ENCODE data around the gene TXNIP.
"Not testable (repeated sequence)": the region's sequence is repeated elsewhere in the genome, so short reads cannot be mapped to it uniquely, and the experiment has no call there.

Gene TXNIP, protein sequence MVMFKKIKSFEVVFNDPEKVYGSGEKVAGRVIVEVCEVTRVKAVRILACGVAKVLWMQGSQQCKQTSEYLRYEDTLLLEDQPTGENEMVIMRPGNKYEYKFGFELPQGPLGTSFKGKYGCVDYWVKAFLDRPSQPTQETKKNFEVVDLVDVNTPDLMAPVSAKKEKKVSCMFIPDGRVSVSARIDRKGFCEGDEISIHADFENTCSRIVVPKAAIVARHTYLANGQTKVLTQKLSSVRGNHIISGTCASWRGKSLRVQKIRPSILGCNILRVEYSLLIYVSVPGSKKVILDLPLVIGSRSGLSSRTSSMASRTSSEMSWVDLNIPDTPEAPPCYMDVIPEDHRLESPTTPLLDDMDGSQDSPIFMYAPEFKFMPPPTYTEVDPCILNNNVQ

GRCh38 chr1:145996433-145997015 is at the start of gene TXNIP:
TSS of gene TXNIP (minus strand) at chr1:145996579. CDS start at chr1:145996266, 313 bp downstream.
- DNase-seq = peak; percentile 99

DNA sequence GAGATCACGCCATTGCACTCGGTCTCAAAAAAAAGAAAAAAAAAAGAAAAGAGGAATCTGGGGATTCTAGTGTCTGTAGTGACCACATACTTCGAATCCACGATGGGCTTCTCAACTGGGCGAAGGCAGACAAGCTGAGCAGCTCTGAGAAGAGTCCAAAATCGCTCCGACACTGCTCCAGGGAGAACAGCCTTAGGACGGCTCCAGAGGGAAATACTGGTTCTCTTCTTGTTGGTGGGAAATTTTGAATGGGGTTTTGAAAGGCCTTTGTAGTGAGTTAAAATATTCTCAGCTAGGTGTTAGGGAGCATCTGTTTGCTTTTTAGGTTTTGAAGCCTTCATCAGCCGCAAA is 43.4 kb upstream of the TXNIP start:
- peak; percentile 69 for DNase-seq

- peak; percentile 91 for DNase-seq
Observed at GRCh38 chr1:146036965-146037646, 40.7 kb upstream of the TXNIP start.

GRCh38 chr1:146036241-146036964 is 40.0 kb upstream of the TXNIP start:
- peak; percentile 76 for DNase-seq

DNA sequence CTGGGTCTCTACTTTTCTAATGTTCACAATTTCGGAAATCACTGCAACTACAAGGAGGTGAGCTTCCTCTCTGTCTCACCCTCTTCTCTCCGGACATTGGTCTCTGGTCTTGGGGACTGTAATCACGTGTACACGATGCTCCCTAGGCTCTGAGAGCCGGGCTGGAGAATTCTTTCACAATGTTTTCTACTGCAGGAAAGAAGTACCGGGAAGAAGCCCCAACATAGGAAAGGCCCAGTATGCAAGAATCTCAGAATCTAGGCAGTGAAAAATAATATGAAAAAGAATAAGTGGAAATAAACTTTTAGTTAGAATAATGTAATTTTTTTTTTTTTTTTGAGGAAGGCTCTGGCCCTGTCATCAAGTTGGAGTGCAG is 38.7 kb upstream of the TXNIP start:
- DNase-seq = peak; percentile 67

DNA sequence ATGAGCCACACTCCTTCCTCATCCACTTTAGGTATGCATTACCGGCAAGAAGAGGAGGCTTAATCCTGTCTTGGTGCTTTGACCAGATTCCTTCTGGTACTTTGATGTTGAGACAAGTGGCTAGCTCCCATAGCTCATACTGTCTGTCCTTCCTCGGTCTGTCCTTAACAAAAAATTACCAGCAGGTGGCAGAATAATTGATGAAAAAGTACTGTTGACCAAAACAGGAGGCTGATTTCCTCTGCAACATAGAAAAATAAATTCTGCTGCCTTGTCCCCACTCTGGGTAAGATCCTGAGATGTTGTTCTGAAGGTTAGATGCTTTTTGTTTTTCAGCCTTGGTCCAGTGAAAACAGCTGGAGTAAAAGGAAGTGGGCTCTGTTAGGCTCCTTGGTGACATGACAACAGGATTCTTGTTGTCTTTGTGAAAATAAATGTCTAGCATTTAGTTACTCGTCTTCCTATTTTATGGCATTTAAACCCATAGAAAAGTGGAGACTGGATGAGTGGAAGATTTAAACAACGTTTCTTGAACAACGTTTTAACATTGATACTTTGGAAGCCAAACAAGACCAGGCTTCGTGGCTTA is 36.3 kb upstream of the TXNIP start:
- DNase-seq = peak; percentile 58

GRCh38 chr1:146031476-146031875 is 35.1 kb upstream of the TXNIP start:
- no peak for DNase-seq

GRCh38 chr1:146029117-146029516 is 32.7 kb upstream of the TXNIP start:
- no peak for DNase-seq

- not testable (repeated sequence) for DNase-seq
Observed at GRCh38 chr1:146026650-146027049, 30.3 kb upstream of the TXNIP start.

DNA sequence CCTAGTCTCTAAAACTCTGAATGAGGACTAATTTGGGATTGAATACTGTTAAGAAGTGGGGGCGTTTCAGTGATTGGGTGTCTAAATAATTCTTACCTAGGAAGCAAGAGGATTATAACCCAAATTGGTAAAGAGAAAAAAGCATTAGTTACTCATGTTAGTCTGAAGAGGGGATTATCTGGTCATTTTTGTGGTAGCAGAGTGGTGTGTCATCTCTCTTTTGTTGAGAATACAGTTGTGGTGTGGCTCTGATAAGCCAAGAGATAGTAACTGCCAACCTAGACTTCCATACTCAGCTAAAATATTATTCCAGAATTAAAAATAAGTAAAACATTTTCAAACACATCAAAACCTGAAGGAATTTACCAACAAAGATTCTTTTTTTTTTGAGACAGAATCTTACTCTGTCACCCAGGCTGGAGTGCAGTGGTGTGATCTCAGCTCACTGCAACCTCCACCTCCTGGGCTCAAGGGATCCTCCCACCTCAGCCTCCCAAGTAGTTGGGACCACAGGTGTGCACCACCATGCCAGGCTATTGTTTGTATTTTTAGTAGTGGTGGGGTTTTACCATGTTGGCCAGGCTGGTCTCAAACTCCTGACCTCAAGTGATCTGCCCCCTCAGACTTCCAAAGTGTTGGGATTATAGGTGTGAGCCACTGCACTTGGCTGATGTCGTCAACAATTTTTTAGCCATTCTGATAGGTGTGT is 29.6 kb upstream of the TXNIP start:
- not testable (repeated sequence) for DNase-seq

DNA sequence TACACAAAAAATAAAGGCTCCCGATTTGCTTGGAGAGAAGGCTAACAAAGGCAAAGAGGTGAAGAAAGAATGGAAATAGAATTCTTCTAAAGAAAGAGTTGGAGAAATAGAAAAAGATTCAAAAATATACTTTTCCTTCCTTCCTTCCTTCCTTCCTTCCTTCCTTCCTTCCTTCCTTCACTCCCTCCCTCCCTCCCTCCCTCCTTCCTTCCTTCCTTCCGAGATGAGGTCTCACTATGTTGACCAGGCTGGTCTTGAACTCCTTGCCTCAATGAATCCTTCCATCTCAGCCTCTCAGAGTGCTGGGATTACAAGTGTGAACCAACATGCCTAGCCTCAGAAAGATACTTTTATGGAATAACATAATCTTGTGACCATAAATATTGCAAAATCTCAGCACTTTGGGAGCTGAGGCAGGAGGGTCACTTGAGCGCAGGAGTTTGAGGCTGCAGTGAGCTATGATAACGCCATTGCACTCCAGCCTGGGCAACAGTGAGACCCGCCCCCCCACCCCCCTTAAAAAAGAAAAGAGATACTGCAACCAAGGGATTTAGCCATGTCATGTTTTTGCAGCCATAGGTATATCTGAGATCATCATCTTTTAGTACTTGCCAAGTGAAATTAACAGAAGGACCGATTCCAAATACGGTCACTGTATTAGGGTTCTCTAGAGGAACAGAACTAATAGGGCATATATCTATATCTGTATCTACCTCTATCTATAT is 26.2 kb upstream of the TXNIP start:
- DNase-seq = no peak

DNA sequence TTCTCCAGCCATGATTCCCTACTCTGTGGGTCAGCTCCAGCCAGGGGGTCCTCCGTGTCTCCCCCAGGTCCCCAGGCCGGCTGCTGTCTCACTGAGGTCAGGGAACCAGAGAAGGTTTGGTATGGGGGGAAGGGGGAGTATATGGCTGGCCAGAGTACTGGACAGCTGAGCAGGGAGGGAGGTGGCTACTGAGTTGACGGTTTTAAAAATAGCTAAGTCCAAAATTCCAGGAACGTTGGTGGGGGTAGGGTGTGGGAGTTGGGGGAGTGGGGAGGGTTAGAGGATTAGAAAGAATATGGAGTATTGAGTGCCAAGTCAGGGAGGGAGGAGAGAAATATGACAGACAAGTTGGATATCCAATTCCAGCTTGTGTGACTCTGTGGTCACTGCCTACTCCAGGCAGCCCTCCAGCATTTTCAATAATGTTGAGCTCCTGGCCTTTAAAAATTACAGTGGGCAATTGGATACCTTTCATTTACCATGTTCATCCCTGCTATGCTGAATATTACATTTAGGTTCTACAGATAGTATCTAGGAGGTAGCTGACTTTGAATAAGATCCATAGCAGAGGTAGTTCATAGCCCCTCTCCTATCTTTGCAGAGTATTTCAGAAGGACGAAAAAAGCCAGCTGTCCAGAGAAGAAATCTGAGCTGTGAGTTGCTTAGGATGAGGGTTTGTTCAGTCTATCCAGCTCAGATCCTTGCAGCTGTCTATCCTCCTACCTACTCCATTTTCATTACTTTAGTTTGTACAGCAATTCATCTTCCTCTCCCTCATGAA is 25.4 kb upstream of the TXNIP start, which contains the start of gene HJV:
Gene HJV (minus strand): TSS at position 114 of the 781 bp plus-strand sequence. CDS start 1,504 bp downstream, outside the sequence.
- no peak for DNase-seq

DNA sequence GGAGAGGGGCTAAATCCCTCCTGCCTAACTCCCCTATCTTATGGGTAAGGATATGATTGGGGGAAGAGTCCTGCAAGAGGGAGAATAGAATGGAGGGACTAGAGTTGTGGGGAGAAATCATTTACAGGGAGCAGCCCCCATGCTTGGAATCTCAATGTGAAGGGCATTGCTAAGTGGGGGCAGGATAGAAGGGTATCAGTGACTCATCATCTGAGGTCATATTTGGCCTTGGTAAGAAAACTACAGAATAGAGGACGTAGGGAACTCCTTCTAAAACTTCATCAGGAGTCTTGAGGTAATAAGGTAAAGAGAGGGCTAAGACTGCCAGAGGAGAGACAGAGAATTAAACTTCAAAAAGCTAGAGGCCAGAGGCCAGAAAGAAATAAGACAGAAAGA is 24.7 kb upstream of the TXNIP start:
- DNase-seq = no peak

DNA sequence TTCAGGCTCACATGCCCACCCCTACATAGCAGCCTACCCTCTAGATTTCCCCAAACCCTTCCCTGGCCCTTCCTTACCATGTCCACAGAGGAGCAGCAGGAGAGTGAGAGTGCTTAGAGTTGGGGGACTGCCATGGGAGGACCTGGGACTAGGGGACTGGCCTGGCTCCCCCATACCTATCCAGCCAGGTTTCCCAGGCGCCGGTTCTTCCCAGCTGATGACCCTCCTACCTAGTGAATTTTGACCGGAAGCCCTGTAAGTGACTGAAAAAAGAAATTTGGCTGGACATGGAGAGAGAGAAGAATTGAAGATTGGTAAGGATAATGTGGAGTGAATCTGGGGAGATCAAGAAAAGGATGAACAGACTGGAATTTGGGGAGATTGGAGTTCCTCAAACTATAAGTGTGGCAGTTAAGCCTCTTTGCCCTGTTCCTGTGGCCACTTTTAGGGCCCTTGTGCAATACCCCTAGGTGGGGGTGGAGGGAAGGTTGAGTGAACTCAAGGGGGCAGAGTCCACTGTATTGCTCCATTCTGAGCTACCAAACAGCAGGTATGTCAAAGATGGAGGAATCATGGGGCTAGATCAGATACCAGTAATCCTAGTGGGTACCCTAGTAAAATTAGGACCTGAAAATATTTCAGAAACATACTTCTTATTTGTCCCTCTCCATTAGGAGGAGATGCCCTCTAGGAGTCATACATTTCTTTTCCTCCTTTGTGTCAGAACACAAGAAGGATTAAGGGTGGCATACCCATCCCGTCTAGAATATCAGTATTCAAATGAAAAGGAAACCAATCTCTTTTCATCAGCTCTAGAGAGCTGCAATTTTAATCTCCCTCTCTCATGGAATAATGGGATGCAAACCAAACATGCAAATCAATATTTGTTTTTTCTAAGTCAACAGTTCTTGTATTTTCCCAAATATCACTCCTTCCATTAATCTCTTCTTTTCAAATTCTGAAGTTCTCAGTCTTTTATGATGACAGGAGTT is 24.0 kb upstream of the TXNIP start:
- no peak for DNase-seq

- DNase-seq = no peak
Observed at GRCh38 chr1:146019231-146020057, 23.1 kb upstream of the TXNIP start.

GRCh38 chr1:146016891-146017290 is 20.5 kb upstream of the TXNIP start:
- DNase-seq = no peak

- DNase-seq = no peak
Observed at GRCh38 chr1:146013559-146013922, 17.2 kb upstream of the TXNIP start.
